HT1080 (cell line): ENCODE data around the gene CAPN8. TPM values are rescaled to one million over a fixed set of nuclear protein-coding genes. Genes with fewer than 3 reads are reported as not detected.
"Not testable (repeated sequence)": the region's sequence is repeated elsewhere in the genome, so short reads cannot be mapped to it uniquely, and the experiment has no call there.

Experiments
- DNase-seq: peaks from one replicate; pipeline ENCODE4 v3.0.0-alpha.2; 2015; ENCODE audit warnings: low read depth
- total RNA-seq: library from RNA; depleted of rRNA; stranded (reverse); fragments of >200 nt; shearing (Covaris generic); gene quantifications from 2 replicates; pipeline ENCODE4 v1.2.3, GENCODE V29; 2014

Gene CAPN8
- total RNA-seq, 1 experiment from 2014 or later, result not detected

GRCh38 chr1:223531742-223532341, 133.7 kb downstream of the CAPN8 start:
- peak; percentile 51 for DNase-seq

- DNase-seq, result no peak
Observed at GRCh38 chr1:223525957-223526356, 139.5 kb downstream of the CAPN8 start.

GRCh38 chr1:223525546-223525945, 140.0 kb downstream of the CAPN8 start:
- no peak for DNase-seq

- DNase-seq, result no peak
Observed at GRCh38 chr1:223524930-223525451, 140.5 kb downstream of the CAPN8 start.

- no peak for DNase-seq
Observed at GRCh38 chr1:223521150-223521549, 144.4 kb downstream of the CAPN8 start.

GRCh38 chr1:223520200-223520599, 145.3 kb downstream of the CAPN8 start:
- no peak for DNase-seq

- DNase-seq, result no peak
Observed at GRCh38 chr1:223519116-223519515, 146.4 kb downstream of the CAPN8 start.

GRCh38 chr1:223518553-223518952, 146.9 kb downstream of the CAPN8 start:
- not testable (repeated sequence) for DNase-seq

- DNase-seq, result no peak
Observed at GRCh38 chr1:223515926-223516325, 149.6 kb downstream of the CAPN8 start.

GRCh38 chr1:223515421-223515820, 150.1 kb downstream of the CAPN8 start:
- DNase-seq, result no peak

GRCh38 chr1:223514644-223515043, 150.9 kb downstream of the CAPN8 start:
- no peak for DNase-seq

GRCh38 chr1:223513309-223513708, 152.2 kb downstream of the CAPN8 start:
- no peak for DNase-seq

GRCh38 chr1:223512057-223512456, 153.4 kb downstream of the CAPN8 start:
- no peak for DNase-seq

GRCh38 chr1:223508796-223509195, 156.7 kb downstream of the CAPN8 start:
- no peak for DNase-seq

GRCh38 chr1:223504741-223505140, 160.8 kb downstream of the CAPN8 start:
- peak; percentile 94 for DNase-seq

GRCh38 chr1:223503348-223503747, 162.2 kb downstream of the CAPN8 start:
- no peak for DNase-seq

- DNase-seq, result peak; percentile 98
Observed at GRCh38 chr1:223500560-223501425, 164.7 kb downstream of the CAPN8 start.

- no peak for DNase-seq
Observed at GRCh38 chr1:223496883-223497282, 168.6 kb downstream of the CAPN8 start.

- DNase-seq, result no peak
Observed at GRCh38 chr1:223494926-223495645, 170.4 kb downstream of the CAPN8 start.

GRCh38 chr1:223492044-223492443, 173.5 kb downstream of the CAPN8 start:
- no peak for DNase-seq
